PC-3 (cell line): ENCODE data around the gene EPB41L4B. TPM values are rescaled to one million over a fixed set of nuclear protein-coding genes. Genes with fewer than 3 reads are reported as not detected.

Experiments used
- ATAC-seq: fragments of 200-7000 bp; cut with Tn5 transposase; 2 replicates; pipeline ENCODE4 v1.9.1; 2020; ENCODE audit warnings: mild to moderate bottlenecking, moderate library complexity
- BruUV-seq: library from RNA; stranded (reverse); fragments of 400-500 nt; replicated peaks from 2 replicates; lab custom pipeline; 2021; lab: Mats Ljungman, UMichigan
- CTCF ChIA-PET: fragments of 300-600 bp; sonication (Branson Sonifier 250); formaldehyde crosslinking; loops from one replicate; lab custom pipeline; 2022; ENCODE audit warnings: antibody characterized with exemption; lab: Charles Lee
- POLR2A ChIA-PET: fragments of 300-600 bp; sonication (Branson Sonifier 250); formaldehyde crosslinking; loops from one replicate; lab custom pipeline; 2022; ENCODE audit warnings: antibody characterized with exemption; ENCODE audit not compliant: unreplicated experiment; lab: Charles Lee
- DNase-seq: peaks from one replicate; pipeline ENCODE4 v3.0.0-alpha.2; 2015
- H2AFZ ChIP-seq: fragments of 300-600 bp; sonication (generic); 2 replicates; pipeline ENCODE4 v1.6.0; 2016; ENCODE audit warnings: antibody characterized with exemption, low read length
- H3F3A ChIP-seq: fragments of 300-600 bp; sonication (generic); one replicate; pipeline ENCODE4 v1.6.0; 2017; ENCODE audit warnings: antibody characterized with exemption, low read length, control low read depth, mild to moderate bottlenecking; ENCODE audit not compliant: unreplicated experiment
- H3K27ac ChIP-seq: fragments of 300-600 bp; sonication (generic); 2 replicates; pipeline ENCODE4 v1.5.1; 2016; ENCODE audit warnings: mild to moderate bottlenecking, low read length
- H3K27me3 ChIP-seq: fragments of 300-600 bp; sonication (generic); 2 replicates; pipeline ENCODE4 v1.6.1; 2016; ENCODE audit warnings: low read length, mixed read lengths
- H3K36me3 ChIP-seq: fragments of 300-600 bp; sonication (generic); 2 replicates; pipeline ENCODE4 v1.6.1; 2016; ENCODE audit warnings: low read depth, mixed run types, low read length, mixed read lengths
- H3K4me1 ChIP-seq: fragments of 300-600 bp; sonication (generic); 2 replicates; pipeline ENCODE4 v1.5.1; 2016; ENCODE audit warnings: low read length; ENCODE audit not compliant: insufficient read depth
- H3K4me2 ChIP-seq: fragments of 300-600 bp; sonication (generic); 2 replicates; pipeline ENCODE4 v1.6.0; 2016; ENCODE audit warnings: low read length
- H3K4me3 ChIP-seq: fragments of 300-600 bp; sonication (generic); 2 replicates; pipeline ENCODE4 v1.5.1; 2016; ENCODE audit warnings: mild to moderate bottlenecking, low read length, mixed read lengths
- H3K79me2 ChIP-seq: fragments of 300-600 bp; sonication (generic); 2 replicates; pipeline ENCODE4 v1.6.1; 2017; ENCODE audit warnings: low read length, mixed read lengths
- H3K9ac ChIP-seq: fragments of 300-600 bp; sonication (generic); 2 replicates; pipeline ENCODE4 v1.6.0; 2016; ENCODE audit warnings: mild to moderate bottlenecking, low read length
- H3K9me2 ChIP-seq: fragments of 300-600 bp; sonication (generic); replicated peaks from 2 replicates; pipeline ENCODE4 v1.6.1; 2016; ENCODE audit warnings: mixed run types, low read length, mixed read lengths
- H3K9me3 ChIP-seq: fragments of 300-600 bp; sonication (generic); 2 replicates; pipeline ENCODE4 v1.6.1; 2016; ENCODE audit warnings: low read length, mixed read lengths
- H4K20me1 ChIP-seq: fragments of 300-600 bp; sonication (generic); 2 replicates; pipeline ENCODE4 v1.6.1; 2016; ENCODE audit warnings: low read length, mixed read lengths
- EZH2 ChIP-seq: fragments of 300-600 bp; sonication (generic); IDR thresholded peaks from one replicate; pipeline ENCODE4 v1.6.1; 2017; ENCODE audit warnings: antibody characterized with exemption, mild to moderate bottlenecking, low read length; ENCODE audit not compliant: unreplicated experiment
- EZH2phosphoT487 ChIP-seq: fragments of 300-600 bp; sonication (generic); IDR thresholded peaks from 2 replicates; pipeline ENCODE4 v1.6.1; 2018; ENCODE audit warnings: mild to moderate bottlenecking, antibody characterized with exemption, low read length, borderline replicate concordance
- intact Hi-C: fragments of 100-400 bp; cut with micrococcal nuclease; formaldehyde crosslinking; loops from 2 replicates; pipeline ENCODE4 v1.9.0; 2023
- total RNA-seq: library from RNA; depleted of rRNA; stranded (reverse); fragments of >200 nt; gene quantifications from 2 replicates; pipeline ENCODE4 v1.2.3, GENCODE V29; 2014
- TF ChIP-seq, protein P1 (sequence below): fragments of 300-600 bp; sonication (generic); conservative IDR thresholded peaks from 2 replicates; pipeline ENCODE4 v1.5.1; 2017; ENCODE audit warnings: antibody characterized with exemption, low read depth, mild to moderate bottlenecking, low read length

EPB41L4B gene
- total RNA-seq, 1 experiment from 2014 or later = 11.2 TPM

GRCh38 chr9:109311731-109312130 lies 9.1 kb downstream of the EPB41L4B start:
- intact Hi-C loops = no loop called here
- Histone ChIP-seq H3K9ac (no peak overlapping the region), H3K4me2 (no peak overlapping the region), H3K27me3 (no peaks in the 10 kb centered on the region), H3K4me1 (peaks cover 57% of the 10 kb centered on the region), H3K9me2 (no peaks in the 10 kb centered on the region), H3K36me3 (no peaks in the 10 kb centered on the region), H3K4me3 (no peak overlapping the region), H4K20me1 (no peaks in the 10 kb centered on the region), H3K9me3 (no peaks in the 10 kb centered on the region), H3K79me2 (peaks cover 91% of the 10 kb centered on the region), H3F3A (no peaks in the 10 kb centered on the region), H3K27ac (no peak overlapping the region), H2AFZ (no peak overlapping the region)
- TF ChIP-seq EZH2 = no peak
- TF ChIP-seq, protein P1, sequence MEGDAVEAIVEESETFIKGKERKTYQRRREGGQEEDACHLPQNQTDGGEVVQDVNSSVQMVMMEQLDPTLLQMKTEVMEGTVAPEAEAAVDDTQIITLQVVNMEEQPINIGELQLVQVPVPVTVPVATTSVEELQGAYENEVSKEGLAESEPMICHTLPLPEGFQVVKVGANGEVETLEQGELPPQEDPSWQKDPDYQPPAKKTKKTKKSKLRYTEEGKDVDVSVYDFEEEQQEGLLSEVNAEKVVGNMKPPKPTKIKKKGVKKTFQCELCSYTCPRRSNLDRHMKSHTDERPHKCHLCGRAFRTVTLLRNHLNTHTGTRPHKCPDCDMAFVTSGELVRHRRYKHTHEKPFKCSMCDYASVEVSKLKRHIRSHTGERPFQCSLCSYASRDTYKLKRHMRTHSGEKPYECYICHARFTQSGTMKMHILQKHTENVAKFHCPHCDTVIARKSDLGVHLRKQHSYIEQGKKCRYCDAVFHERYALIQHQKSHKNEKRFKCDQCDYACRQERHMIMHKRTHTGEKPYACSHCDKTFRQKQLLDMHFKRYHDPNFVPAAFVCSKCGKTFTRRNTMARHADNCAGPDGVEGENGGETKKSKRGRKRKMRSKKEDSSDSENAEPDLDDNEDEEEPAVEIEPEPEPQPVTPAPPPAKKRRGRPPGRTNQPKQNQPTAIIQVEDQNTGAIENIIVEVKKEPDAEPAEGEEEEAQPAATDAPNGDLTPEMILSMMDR = no peak
- TF ChIP-seq EZH2phosphoT487 = no peak
- ATAC-seq (no peak), DNase-seq (no peak)
- CTCF ChIA-PET = no interaction called here
- BruUV-seq = no TSS peak
- POLR2A ChIA-PET = no interaction called here

GRCh38 chr9:109311286-109311685 lies 9.6 kb downstream of the EPB41L4B start:
- Histone ChIP-seq H3K4me2 (no peak overlapping the region), H3K79me2 (peaks cover 94% of the 10 kb centered on the region), H3F3A (no peaks in the 10 kb centered on the region), H3K36me3 (no peaks in the 10 kb centered on the region), H3K4me1 (peaks cover 56% of the 10 kb centered on the region), H2AFZ (no peak overlapping the region), H3K27me3 (no peaks in the 10 kb centered on the region), H3K4me3 (no peak overlapping the region), H3K27ac (no peak overlapping the region), H3K9ac (no peak overlapping the region), H4K20me1 (no peaks in the 10 kb centered on the region), H3K9me3 (no peaks in the 10 kb centered on the region), H3K9me2 (no peaks in the 10 kb centered on the region)
- CTCF ChIA-PET = no interaction called here
- intact Hi-C loops = no loop called here
- no TSS peak for BruUV-seq
- DNase-seq (no peak), ATAC-seq (no peak)
- POLR2A ChIA-PET = no interaction called here
- TF ChIP-seq EZH2phosphoT487 (no peak), EZH2 (no peak)
- TF ChIP-seq, protein P1 = no peak

- peaks cover 50% of the 10 kb centered on the region for H3K4me1 ChIP-seq
- no TSS peak for BruUV-seq
- H3K4me3 ChIP-seq = no peak overlapping the region
- no peaks in the 10 kb centered on the region for H4K20me1 ChIP-seq
- DNase-seq = no peak
- H3K79me2 ChIP-seq = peaks cover 94% of the 10 kb centered on the region
- ATAC-seq = no peak
- H2AFZ ChIP-seq = no peak overlapping the region
- ChIA-PET CTCF (no interaction called here), POLR2A (no interaction called here)
- H3F3A ChIP-seq = no peaks in the 10 kb centered on the region
- H3K4me2 ChIP-seq = no peak overlapping the region
- TF ChIP-seq, protein P1 = no peak
- TF ChIP-seq EZH2 = no peak
- TF ChIP-seq EZH2phosphoT487 = no peak
- no peak overlapping the region for H3K27ac ChIP-seq
- H3K27me3 ChIP-seq = no peaks in the 10 kb centered on the region
- intact Hi-C loops = no loop called here
- H3K9me2 ChIP-seq = no peaks in the 10 kb centered on the region
- no peaks in the 10 kb centered on the region for H3K36me3 ChIP-seq
- H3K9ac ChIP-seq = no peak overlapping the region
- H3K9me3 ChIP-seq = no peaks in the 10 kb centered on the region
Observed at GRCh38 chr9:109310486-109310901, 10.4 kb downstream of the EPB41L4B start.
